Subcutaneous abdominal adipose tissue (tissue), 5 donors: ENCODE data around the gene MAPKAP1.

Source experiments
- H3K27ac ChIP-seq: one replicate; pipeline ENCODE4 v1.7.0; 2013; ENCODE audit warnings: low read depth, mild to moderate bottlenecking, inconsistent platforms, low read length, moderate library complexity
- H3K27me3 ChIP-seq, 5 donors: one replicate each; pipeline ENCODE4 v1.7.0; 2013; ENCODE audit warnings: low read length in 5 of 5, inconsistent platforms in 1 of 5; ENCODE audit not compliant: control insufficient read depth in 5 of 5, insufficient read depth in 4 of 5
- H3K36me3 ChIP-seq, 5 donors: one replicate each; pipeline ENCODE4 v1.7.0; 2013; ENCODE audit warnings: low read length in 5 of 5; ENCODE audit not compliant: control insufficient read depth in 5 of 5, insufficient read depth in 5 of 5
- H3K4me1 ChIP-seq, 5 donors: one replicate each; pipeline ENCODE4 v1.7.0; 2013; ENCODE audit warnings: low read length in 5 of 5, mild to moderate bottlenecking in 3 of 5, moderate library complexity in 1 of 5; ENCODE audit not compliant: control insufficient read depth in 5 of 5, insufficient read depth in 5 of 5
- H3K4me3 ChIP-seq, 5 donors: one replicate each; pipeline ENCODE4 v1.7.0; 2013; ENCODE audit warnings: low read length in 5 of 5, low read depth in 1 of 5
- H3K9ac ChIP-seq, 5 donors: one replicate each; pipeline ENCODE4 v1.7.0; 2013; ENCODE audit warnings: low read length in 5 of 5, mild to moderate bottlenecking in 4 of 5, moderate library complexity in 3 of 5
- H3K9me3 ChIP-seq, 5 donors: one replicate each; pipeline ENCODE4 v1.7.0; 2013; ENCODE audit warnings: low read length in 5 of 5; ENCODE audit not compliant: control insufficient read depth in 5 of 5
- donor health status: healthy.
- donor health status: healthy.
- donor health status: healthy.
- donor health status: healthy.
- donor health status: healthy.

MAPKAP1 gene

GRCh38 chr9:125409637-125410521, 297.1 kb downstream of the MAPKAP1 start:
- peaks cover 0 to 19% (median 9%) of the 10 kb centered on the region in 5 donors for H3K4me1 ChIP-seq
- no peak overlapping the region for H3K9ac ChIP-seq
- H3K27ac ChIP-seq = no peak overlapping the region
- no peaks in the 10 kb centered on the region for H3K9me3 ChIP-seq
- H3K4me3 ChIP-seq = peak overlapping the region in 3 of 5 donors; percentile 3 to 58 (median 4)
- H3K27me3 ChIP-seq = peaks cover 0 to 18% (median 8%) of the 10 kb centered on the region in 5 donors
- no peaks in the 10 kb centered on the region for H3K36me3 ChIP-seq

GRCh38 chr9:125409217-125409636, 297.8 kb downstream of the MAPKAP1 start:
- H3K9ac ChIP-seq = no peak overlapping the region
- peaks cover 0 to 19% (median 9%) of the 10 kb centered on the region in 5 donors for H3K4me1 ChIP-seq
- no peak overlapping the region for H3K27ac ChIP-seq
- H3K4me3 ChIP-seq = no peak overlapping the region
- H3K9me3 ChIP-seq = no peaks in the 10 kb centered on the region
- H3K27me3 ChIP-seq = peaks cover 0 to 18% (median 8%) of the 10 kb centered on the region in 5 donors
- no peaks in the 10 kb centered on the region for H3K36me3 ChIP-seq

DNA sequence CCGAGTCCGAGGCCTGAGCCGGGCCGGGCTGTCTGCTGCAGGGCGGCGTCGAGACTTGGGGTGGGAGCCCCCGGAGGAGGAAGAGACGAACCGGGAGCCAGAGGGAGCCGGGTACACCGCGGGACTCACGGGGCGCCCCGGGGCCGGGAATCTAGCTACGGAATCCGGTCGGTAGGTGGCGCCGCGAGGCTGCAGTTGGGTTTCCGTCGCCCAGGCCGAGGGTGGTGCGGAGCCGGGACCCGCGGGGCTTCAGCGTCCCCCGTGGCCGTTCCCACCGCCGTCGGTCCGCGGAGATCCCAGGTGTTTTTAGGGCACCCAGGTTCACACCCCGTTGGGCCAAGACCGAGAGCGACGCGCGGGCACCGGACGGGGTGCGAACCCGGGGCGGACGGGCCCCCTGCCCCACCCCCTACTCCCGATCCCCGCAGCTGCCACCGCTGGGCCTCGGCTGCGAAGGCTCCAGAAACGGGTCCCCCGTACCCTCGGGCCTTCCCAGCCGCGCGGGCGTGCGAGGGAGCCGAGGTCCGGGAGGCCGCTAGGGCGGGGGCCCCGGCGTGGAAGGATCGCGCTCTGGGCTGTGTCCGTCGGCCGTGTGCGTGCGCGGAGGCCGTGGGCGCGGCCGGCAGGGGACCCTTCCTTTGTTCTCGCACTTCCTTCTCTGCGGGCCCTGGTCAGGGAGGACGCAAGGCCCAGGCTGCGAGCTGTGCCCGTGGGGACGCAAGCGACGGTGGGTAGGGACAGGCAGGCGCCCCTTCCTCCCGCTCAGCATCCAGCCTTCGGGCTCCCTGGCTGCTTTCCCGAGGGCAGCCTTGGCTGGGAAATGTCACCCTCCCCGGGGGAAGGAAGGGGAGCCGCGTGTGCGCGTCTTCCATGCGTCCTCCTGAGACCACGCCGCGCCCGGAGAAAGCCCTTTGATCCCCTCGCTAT, 298.8 kb downstream of the MAPKAP1 start:
- Histone ChIP-seq H3K4me1 (peaks cover 0 to 19% (median 9%) of the 10 kb centered on the region in 5 donors), H3K27ac (no peak overlapping the region), H3K36me3 (no peaks in the 10 kb centered on the region), H3K9ac (peak overlapping the region in 4 of 5 donors; percentile 16 to 71 (median 65)), H3K4me3 (peak overlapping the region in 4 of 5 donors; percentile 62 to 75 (median 70)), H3K9me3 (no peaks in the 10 kb centered on the region), H3K27me3 (peaks cover 0 to 20% (median 8%) of the 10 kb centered on the region in 5 donors)

GRCh38 chr9:125407432-125407973, 299.5 kb downstream of the MAPKAP1 start:
- no peaks in the 10 kb centered on the region for H3K9me3 ChIP-seq
- peaks cover 0 to 19% (median 9%) of the 10 kb centered on the region in 5 donors for H3K4me1 ChIP-seq
- H3K4me3 ChIP-seq = peak overlapping the region in 4 of 5 donors; percentile 62 to 75 (median 70)
- no peaks in the 10 kb centered on the region for H3K36me3 ChIP-seq
- no peak overlapping the region for H3K27ac ChIP-seq
- peak overlapping the region in 4 of 5 donors; percentile 16 to 71 (median 65) for H3K9ac ChIP-seq
- H3K27me3 ChIP-seq = peaks cover 0 to 20% (median 8%) of the 10 kb centered on the region in 5 donors

DNA sequence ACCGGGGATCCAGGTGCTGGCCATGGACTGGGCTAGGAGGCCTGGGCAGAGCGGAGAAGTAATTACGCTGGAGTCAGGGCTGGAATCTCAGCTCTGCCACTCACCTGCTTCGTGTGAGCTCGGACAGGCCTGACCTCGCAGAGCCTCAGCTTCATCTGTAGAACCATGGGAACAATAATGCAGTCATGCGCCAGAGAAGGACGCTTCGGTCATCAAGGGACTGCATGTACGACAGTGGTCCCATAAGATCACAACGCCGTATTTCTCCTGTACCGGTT, 300.3 kb downstream of the MAPKAP1 start:
- H3K4me1 ChIP-seq = peaks cover 0 to 19% (median 9%) of the 10 kb centered on the region in 5 donors
- peaks cover 0 to 20% (median 8%) of the 10 kb centered on the region in 5 donors for H3K27me3 ChIP-seq
- H3K27ac ChIP-seq = no peak overlapping the region
- no peak overlapping the region for H3K9ac ChIP-seq
- H3K36me3 ChIP-seq = no peaks in the 10 kb centered on the region
- H3K4me3 ChIP-seq = no peak overlapping the region
- no peaks in the 10 kb centered on the region for H3K9me3 ChIP-seq

DNA sequence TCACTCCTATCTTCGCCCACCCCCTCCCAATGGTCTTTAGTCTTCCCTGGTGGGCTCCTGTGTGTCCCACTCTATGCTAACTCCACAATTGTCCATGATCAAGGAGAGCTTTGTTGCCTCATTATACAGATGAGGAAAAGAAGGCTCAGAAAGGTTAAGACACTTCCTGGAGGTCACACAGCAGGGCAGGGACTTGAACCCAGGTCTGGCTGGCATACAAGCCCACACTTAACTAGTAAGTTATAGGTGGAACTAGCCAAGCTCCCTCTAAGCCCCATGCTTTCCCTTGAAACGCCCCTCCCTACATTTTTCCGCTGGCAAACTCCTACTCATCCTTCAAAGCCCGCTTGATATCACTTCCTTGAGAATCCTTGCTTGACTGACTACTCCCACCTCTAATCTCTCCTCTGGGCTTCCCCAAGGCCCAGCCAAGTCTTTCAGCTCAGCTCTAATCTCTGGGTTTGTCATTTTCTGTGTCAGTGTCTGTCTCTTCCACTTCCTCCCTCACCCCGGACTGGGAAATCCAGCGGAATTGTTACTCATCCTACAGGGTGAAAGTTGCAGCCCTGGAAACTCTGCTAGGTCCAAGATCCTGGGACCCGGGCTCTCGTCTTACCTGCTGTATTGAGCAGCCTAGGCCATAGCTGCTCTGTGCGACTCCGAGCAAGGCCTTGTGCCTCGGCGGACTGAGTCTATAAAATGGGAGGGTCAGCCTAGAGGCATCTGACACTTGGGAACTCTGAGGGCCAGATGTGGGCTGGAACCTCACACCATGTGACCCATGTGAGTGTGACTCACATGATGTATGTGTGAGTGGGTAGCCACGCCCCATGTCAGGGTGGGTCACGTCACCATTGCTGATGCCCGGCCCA, 300.8 kb downstream of the MAPKAP1 start:
- Histone ChIP-seq H3K9ac (no peak overlapping the region), H3K4me3 (no peak overlapping the region), H3K27me3 (peaks cover 0 to 20% (median 8%) of the 10 kb centered on the region in 5 donors), H3K4me1 (peaks cover 0 to 16% (median 9%) of the 10 kb centered on the region in 5 donors), H3K27ac (no peak overlapping the region), H3K36me3 (no peaks in the 10 kb centered on the region), H3K9me3 (no peaks in the 10 kb centered on the region)

DNA sequence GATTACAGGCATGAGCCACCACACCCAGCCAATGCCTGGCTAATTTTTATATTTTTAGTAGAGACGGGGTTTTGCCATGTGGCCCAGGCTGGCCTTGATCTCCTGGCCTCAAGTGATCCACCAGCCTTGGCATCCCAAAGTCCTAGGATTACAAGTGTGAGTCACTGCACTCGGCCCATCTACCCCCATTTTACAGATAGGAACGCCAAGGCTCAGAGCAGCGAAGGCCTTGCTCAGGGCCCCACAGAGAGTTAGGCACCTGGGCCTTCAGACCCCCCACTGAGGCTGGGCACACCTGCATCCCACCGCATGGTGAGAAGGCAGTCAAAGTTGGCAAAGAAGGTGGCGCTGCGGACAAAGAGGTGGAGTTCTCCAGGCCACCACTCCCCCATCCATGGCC, 302.3 kb downstream of the MAPKAP1 start:
- H3K4me3 ChIP-seq = no peak overlapping the region
- H3K36me3 ChIP-seq = no peaks in the 10 kb centered on the region
- no peak overlapping the region for H3K27ac ChIP-seq
- H3K9me3 ChIP-seq = no peaks in the 10 kb centered on the region
- H3K9ac ChIP-seq = no peak overlapping the region
- H3K4me1 ChIP-seq = peaks cover 3 to 13% (median 9%) of the 10 kb centered on the region in 5 donors
- H3K27me3 ChIP-seq = peaks cover 0 to 15% (median 5%) of the 10 kb centered on the region in 5 donors

- H3K27me3 ChIP-seq = peaks cover 0 to 2% (median 0%) of the 10 kb centered on the region in 5 donors
- H3K4me3 ChIP-seq = no peak overlapping the region
- H3K36me3 ChIP-seq = no peaks in the 10 kb centered on the region
- H3K9ac ChIP-seq = no peak overlapping the region
- H3K27ac ChIP-seq = no peak overlapping the region
- H3K9me3 ChIP-seq = no peaks in the 10 kb centered on the region
- peaks cover 0 to 3% (median 0%) of the 10 kb centered on the region in 5 donors for H3K4me1 ChIP-seq
Observed at GRCh38 chr9:125400725-125401716, 306.0 kb downstream of the MAPKAP1 start.
